ENCODE results near the gene OR13H1.
"Not testable (repeated sequence)": the region's sequence is repeated elsewhere in the genome, so short reads cannot be mapped to it uniquely, and the experiment has no call there.

The OR13H1 gene

GRCh38 chrX:131543774-131544173, at the start of gene OR13H1:
TSS of gene OR13H1 (plus strand) at chrX:131544074. CDS start at chrX:131544074, 0 bp downstream.
- no peak for DNase-seq

GRCh38 chrX:131501556-131501955, 42.3 kb upstream of the OR13H1 start:
- not testable (repeated sequence) for DNase-seq

GRCh38 chrX:131513159-131513914, 30.5 kb upstream of the OR13H1 start:
- DNase-seq = no peak

GRCh38 chrX:131521824-131522223, 22.1 kb upstream of the OR13H1 start:
- no peak for DNase-seq

- no peak for DNase-seq
Observed at GRCh38 chrX:131544218-131544617, 344 bp downstream of the OR13H1 start.

GRCh38 chrX:131549011-131549410, 5.1 kb downstream of the OR13H1 start:
- no peak for DNase-seq

- DNase-seq = not testable (repeated sequence)
Observed at GRCh38 chrX:131552453-131552852, 8.6 kb downstream of the OR13H1 start.

GRCh38 chrX:131558562-131558961, 14.7 kb downstream of the OR13H1 start:
- no peak for DNase-seq

GRCh38 chrX:131564553-131565229, 20.8 kb downstream of the OR13H1 start:
- no peak for DNase-seq

- DNase-seq = no peak
Observed at GRCh38 chrX:131565909-131566308, 22.0 kb downstream of the OR13H1 start.

GRCh38 chrX:131571348-131571747, 27.5 kb downstream of the OR13H1 start:
- no peak for DNase-seq

GRCh38 chrX:131572372-131573014, 28.6 kb downstream of the OR13H1 start:
- no peak for DNase-seq

- no peak for DNase-seq
Observed at GRCh38 chrX:131577413-131577812, 33.5 kb downstream of the OR13H1 start.

GRCh38 chrX:131577999-131578734, 34.3 kb downstream of the OR13H1 start:
- no peak for DNase-seq

GRCh38 chrX:131578735-131579367, 35.0 kb downstream of the OR13H1 start:
- DNase-seq = not testable (repeated sequence)

- DNase-seq = no peak
Observed at GRCh38 chrX:131588995-131589394, 45.1 kb downstream of the OR13H1 start.

Data from KG1 (cell line).